Neuronal stem cell (in vitro differentiated cells): ENCODE results near the gene PACRG.

ENCODE experiments used
- DNase-seq: peaks from one replicate; pipeline ENCODE4 v3.0.0-alpha.2; 2013; ENCODE audit warnings: low spot score
- H2AFZ ChIP-seq: one replicate; pipeline ENCODE4 v1.6.1; 2013; ENCODE audit warnings: mild to moderate bottlenecking, low read length, inconsistent platforms
- H2AK5ac ChIP-seq: 2 replicates; pipeline ENCODE4 v1.6.1; 2013; ENCODE audit warnings: low read depth, mild to moderate bottlenecking, inconsistent platforms, low read length, moderate library complexity, mixed read lengths
- H2BK120ac ChIP-seq: 2 replicates; pipeline ENCODE4 v1.6.1; 2013; ENCODE audit warnings: low read depth, mild to moderate bottlenecking, inconsistent platforms, low read length, moderate library complexity, mixed read lengths
- H2BK12ac ChIP-seq: one replicate; pipeline ENCODE4 v1.6.1; 2013; ENCODE audit warnings: low read length, inconsistent platforms
- H2BK15ac ChIP-seq: 2 replicates; pipeline ENCODE4 v1.6.1; 2013; ENCODE audit warnings: mild to moderate bottlenecking, low read length, inconsistent platforms, mixed read lengths
- H2BK5ac ChIP-seq: one replicate; pipeline ENCODE4 v1.6.1; 2013; ENCODE audit warnings: inconsistent platforms, mild to moderate bottlenecking, low read length, moderate library complexity
- H3K14ac ChIP-seq: one replicate; pipeline ENCODE4 v1.6.1; 2013; ENCODE audit warnings: low read length, inconsistent platforms
- H3K18ac ChIP-seq: 2 replicates; pipeline ENCODE4 v1.6.1; 2013; ENCODE audit warnings: low read length, inconsistent platforms
- H3K23ac ChIP-seq: 2 replicates; pipeline ENCODE4 v1.6.1; 2013; ENCODE audit warnings: low read depth, mild to moderate bottlenecking, mixed read lengths, low read length, inconsistent platforms; ENCODE audit not compliant: poor library complexity
- H3K27ac ChIP-seq: replicated peaks from 3 replicates; pipeline ENCODE4 v1.5.1; 2013; ENCODE audit warnings: low read length, inconsistent platforms
- H3K27me3 ChIP-seq, 3 experiments: 2 replicates each; pipeline ENCODE4 v1.6.1; 2013; ENCODE audit warnings: low read length in 3 of 3, mild to moderate bottlenecking in 2 of 3, inconsistent platforms in 1 of 3, low read depth in 1 of 3, mixed read lengths in 1 of 3, moderate library complexity in 1 of 3; ENCODE audit not compliant: control insufficient read depth in 3 of 3, insufficient read depth in 3 of 3
- H3K36me3 ChIP-seq, 2 donors: replicated peaks in 1 of 2; 2 replicates each; pipeline ENCODE4 v1.6.1; 2013; ENCODE audit warnings: low read length in 2 of 2; ENCODE audit not compliant: control insufficient read depth in 2 of 2, insufficient read depth in 2 of 2
- H3K4ac ChIP-seq: 2 replicates; pipeline ENCODE4 v1.6.1; 2013; ENCODE audit warnings: inconsistent platforms, mild to moderate bottlenecking, low read length, moderate library complexity
- H3K4me1 ChIP-seq, 2 donors: 1 replicate in 1 of 2; 2 replicates in 1 of 2; pipeline ENCODE4 v1.6.1; 2013; ENCODE audit warnings: low read length in 2 of 2, low read depth in 1 of 2; ENCODE audit not compliant: control insufficient read depth in 2 of 2, insufficient read depth in 1 of 2
- H3K4me2 ChIP-seq: one replicate; pipeline ENCODE4 v1.6.1; 2013; ENCODE audit warnings: mild to moderate bottlenecking, low read length, inconsistent platforms; ENCODE audit not compliant: insufficient read depth, poor library complexity, severe bottlenecking
- H3K4me3 ChIP-seq, 2 donors: 2 replicates each; pipeline ENCODE4 v1.5.1; 2013; ENCODE audit warnings: low read length in 2 of 2, mild to moderate bottlenecking in 2 of 2, inconsistent platforms in 1 of 2, moderate library complexity in 1 of 2
- H3K79me1 ChIP-seq: one replicate; pipeline ENCODE4 v1.6.1; 2013; ENCODE audit warnings: low read depth, mild to moderate bottlenecking, inconsistent platforms, low read length, moderate library complexity
- H3K9ac ChIP-seq: one replicate; pipeline ENCODE4 v1.6.1; 2013; ENCODE audit warnings: mild to moderate bottlenecking, low read depth, low read length, inconsistent platforms; ENCODE audit not compliant: poor library complexity
- H3K9me3 ChIP-seq, 2 donors: replicated peaks in 1 of 2; 2 replicates each; pipeline versions ENCODE3 to v1.6.1; 2013; ENCODE audit warnings: low read length in 2 of 2, mild to moderate bottlenecking in 2 of 2, inconsistent platforms in 1 of 2, low read depth in 1 of 2, mixed read lengths in 1 of 2, moderate library complexity in 1 of 2; ENCODE audit not compliant: control insufficient read depth in 2 of 2, insufficient read depth in 1 of 2
- H4K8ac ChIP-seq: one replicate; pipeline ENCODE4 v1.6.1; 2013; ENCODE audit warnings: low read depth, mild to moderate bottlenecking, inconsistent platforms, low read length, moderate library complexity
- H4K91ac ChIP-seq: one replicate; pipeline ENCODE4 v1.6.1; 2013; ENCODE audit warnings: low read length, low read depth, mild to moderate bottlenecking, inconsistent platforms; ENCODE audit not compliant: poor library complexity
- WGBS, 2 donors: extraction: QIAGEN DNeasy Blood & Tissue Kit; methylation state at CpG; one replicate each; pipeline ENCODE4 v1.1.7; 2013; ENCODE audit warnings: missing lambda C conversion rate in 2 of 2, mixed read lengths in 1 of 2; ENCODE audit not compliant: insufficient read length in 2 of 2, insufficient replicate concordance in 1 of 2; ENCODE audit errors: extremely low coverage in 2 of 2; 5-methylcytosine and 5-hydroxymethylcytosine counted together

PACRG gene

GRCh38 chr6:163259689-163260088 lies 531.9 kb downstream of the PACRG start:
- H3K27ac ChIP-seq: no peak overlapping the region

GRCh38 chr6:163260111-163260895 lies 532.5 kb downstream of the PACRG start:
- peak overlapping the region; percentile 33 to 68 for H3K4me3 ChIP-seq
- H3K18ac ChIP-seq: peak overlapping the region; percentile 73
- no peak overlapping the region for H2BK120ac ChIP-seq
- no peak overlapping the region for H2BK12ac ChIP-seq
- peak overlapping the region; percentile 68 for H4K8ac ChIP-seq
- H3K4me1 ChIP-seq: peaks cover 14 to 29% of the 10 kb centered on the region in 2 donors
- H3K14ac ChIP-seq: no peak overlapping the region
- peak overlapping the region; percentile 40 for H2AK5ac ChIP-seq
- H2BK5ac ChIP-seq: peak overlapping the region; percentile 4
- WGBS, 2 donors: no CpG with 5 or more reads among the region's 21 CpGs
- no peaks in the 10 kb centered on the region for H3K9me3 ChIP-seq
- H2BK15ac ChIP-seq: peak overlapping the region; percentile 42
- peak; percentile 24 for DNase-seq
- H3K23ac ChIP-seq: no peak overlapping the region
- no peaks in the 10 kb centered on the region for H3K79me1 ChIP-seq
- no peaks in the 10 kb centered on the region for H3K36me3 ChIP-seq
- peak overlapping the region; percentile 90 for H2AFZ ChIP-seq
- H3K9ac ChIP-seq: no peak overlapping the region
- no peak overlapping the region for H3K27ac ChIP-seq
- peak overlapping the region; percentile 55 for H3K4me2 ChIP-seq
- H3K4ac ChIP-seq: no peak overlapping the region
- no peak overlapping the region for H4K91ac ChIP-seq
- H3K27me3 ChIP-seq: no peaks in the 10 kb centered on the region

More at GRCh38 chr6:163259689-163260088, 531.9 kb downstream of the PACRG start:
- Histone ChIP-seq H2AK5ac (peak overlapping the region; percentile 40), H3K36me3 (no peaks in the 10 kb centered on the region), H2BK12ac (no peak overlapping the region), H3K79me1 (no peaks in the 10 kb centered on the region), H3K9ac (no peak overlapping the region), H3K4me1 (peaks cover 14 to 29% of the 10 kb centered on the region in 2 donors), H3K4me2 (no peak overlapping the region), H4K91ac (no peak overlapping the region), H2BK5ac (peak overlapping the region; percentile 4), H3K14ac (no peak overlapping the region), H3K4ac (no peak overlapping the region), H3K27me3 (no peaks in the 10 kb centered on the region), H3K23ac (no peak overlapping the region), H3K4me3 (no peak overlapping the region), H4K8ac (no peak overlapping the region), H2AFZ (peak overlapping the region; percentile 90), H3K18ac (peak overlapping the region; percentile 73), H2BK120ac (no peak overlapping the region), H3K9me3 (no peaks in the 10 kb centered on the region), H2BK15ac (peak overlapping the region; percentile 42)
- no CpG with 5 or more reads among the region's 8 CpGs for WGBS, 2 donors
- no peak for DNase-seq

GRCh38 chr6:163260911-163261310 lies 533.1 kb downstream of the PACRG start:
- WGBS, 2 donors: no CpG with 5 or more reads among the region's 8 CpGs
- no peak overlapping the region for H3K4ac ChIP-seq
- H3K9me3 ChIP-seq: no peaks in the 10 kb centered on the region
- no peaks in the 10 kb centered on the region for H3K79me1 ChIP-seq
- H3K36me3 ChIP-seq: no peaks in the 10 kb centered on the region
- H3K4me3 ChIP-seq: peak overlapping the region; percentile 33 to 68
- no peak overlapping the region for H2BK12ac ChIP-seq
- no peak overlapping the region for H4K8ac ChIP-seq
- DNase-seq: no peak
- no peak overlapping the region for H4K91ac ChIP-seq
- peak overlapping the region; percentile 55 for H3K4me2 ChIP-seq
- H2BK120ac ChIP-seq: no peak overlapping the region
- H3K4me1 ChIP-seq: peaks cover 14 to 29% of the 10 kb centered on the region in 2 donors
- no peak overlapping the region for H3K27ac ChIP-seq
- no peaks in the 10 kb centered on the region for H3K27me3 ChIP-seq
- no peak overlapping the region for H2AK5ac ChIP-seq
- no peak overlapping the region for H2BK15ac ChIP-seq
- H3K14ac ChIP-seq: no peak overlapping the region
- H2AFZ ChIP-seq: peak overlapping the region; percentile 90
- no peak overlapping the region for H2BK5ac ChIP-seq
- no peak overlapping the region for H3K23ac ChIP-seq
- H3K9ac ChIP-seq: no peak overlapping the region
- H3K18ac ChIP-seq: peak overlapping the region; percentile 24

- Histone ChIP-seq H2BK5ac (no peak overlapping the region), H3K14ac (no peak overlapping the region), H3K18ac (peak overlapping the region; percentile 35), H4K8ac (no peak overlapping the region), H2BK120ac (no peak overlapping the region), H2BK15ac (no peak overlapping the region), H3K36me3 (no peaks in the 10 kb centered on the region), H3K79me1 (no peaks in the 10 kb centered on the region), H3K4me1 (peaks cover 14 to 29% of the 10 kb centered on the region in 2 donors), H2AK5ac (no peak overlapping the region), H3K4ac (no peak overlapping the region), H3K9me3 (no peaks in the 10 kb centered on the region), H2AFZ (no peak overlapping the region), H2BK12ac (no peak overlapping the region), H3K23ac (no peak overlapping the region), H3K9ac (no peak overlapping the region), H3K4me3 (no peak overlapping the region), H3K27ac (no peak overlapping the region), H4K91ac (no peak overlapping the region), H3K27me3 (no peaks in the 10 kb centered on the region), H3K4me2 (no peak overlapping the region)
- no CpG with 5 or more reads among the region's 4 CpGs for WGBS, 2 donors
- no peak for DNase-seq
Measured at GRCh38 chr6:163261361-163261760, 533.6 kb downstream of the PACRG start.
